Erythroblast (primary cell): ENCODE measurements around the gene CNIH1.
A peak's percentile ranks its signal among the peaks of the same experiment; 100 is the strongest.
"Not testable (repeated sequence)": the region's sequence is repeated elsewhere in the genome, so short reads cannot be mapped to it uniquely, and the experiment has no call there.

Source experiments
- DNase-seq, 2 experiments: peaks; one replicate each; lab custom pipeline; 2025; lab: John Stamatoyannopoulos, UW
- GATA1 ChIP-seq: IDR thresholded peaks from 2 replicates; pipeline ENCODE4 v1.6.1; 2011; ENCODE audit warnings: low read depth, mild to moderate bottlenecking, control low read depth, low read length, moderate library complexity
- POLR2A ChIP-seq: IDR thresholded peaks from 2 replicates; pipeline ENCODE4 v1.6.1; 2011; ENCODE audit warnings: mild to moderate bottlenecking, low read length

CNIH1 gene

GRCh38 chr14:54455363-54455762, 14.2 kb upstream of the CNIH1 start:
- no peak for DNase-seq
- TF ChIP-seq POLR2A, result no peak
- TF ChIP-seq GATA1, result no peak

- DNase-seq, result not testable (repeated sequence)
Measured at GRCh38 chr14:54453990-54454389, 12.8 kb upstream of the CNIH1 start.

GRCh38 chr14:54453252-54453651, 12.1 kb upstream of the CNIH1 start:
- DNase-seq, result no peak
- TF ChIP-seq POLR2A (no peak), GATA1 (no peak)

- TF ChIP-seq POLR2A (no peak), GATA1 (no peak)
- no peak for DNase-seq
Measured at GRCh38 chr14:54451961-54452360, 10.8 kb upstream of the CNIH1 start.

- DNase-seq, result no peak
- TF ChIP-seq POLR2A, result no peak
- TF ChIP-seq GATA1, result no peak
Measured at GRCh38 chr14:54451121-54451601, 10.0 kb upstream of the CNIH1 start.

GRCh38 chr14:54450535-54450934, 9.4 kb upstream of the CNIH1 start:
- TF ChIP-seq POLR2A, result no peak
- no peak for TF ChIP-seq GATA1

GRCh38 chr14:54447231-54447692, 6.1 kb upstream of the CNIH1 start:
- TF ChIP-seq POLR2A, result no peak
- TF ChIP-seq GATA1, result no peak
- DNase-seq, result peak in 1 of 2 experiments; percentile 31

More at GRCh38 chr14:54450535-54450934, 9.4 kb upstream of the CNIH1 start:
- no peak for DNase-seq

- DNase-seq, result peak; percentile 14 to 36
- TF ChIP-seq GATA1 (no peak), POLR2A (no peak)
Measured at GRCh38 chr14:54446161-54446693, 5.1 kb upstream of the CNIH1 start.

- TF ChIP-seq GATA1, result no peak
- no peak for TF ChIP-seq POLR2A
- no peak for DNase-seq
Measured at GRCh38 chr14:54444681-54445080, 3.5 kb upstream of the CNIH1 start.

- DNase-seq, result no peak
Measured at GRCh38 chr14:54443981-54444380, 2.8 kb upstream of the CNIH1 start.

GRCh38 chr14:54442961-54443360, 1.8 kb upstream of the CNIH1 start:
- DNase-seq, result not testable (repeated sequence)

More at GRCh38 chr14:54443981-54444380, 2.8 kb upstream of the CNIH1 start:
- no peak for TF ChIP-seq GATA1
- no peak for TF ChIP-seq POLR2A

GRCh38 chr14:54440476-54440872, 700 bp downstream of the CNIH1 start:
- TF ChIP-seq POLR2A (no peak), GATA1 (no peak)

GRCh38 chr14:54440037-54440436, 1.1 kb downstream of the CNIH1 start:
- TF ChIP-seq POLR2A (no peak), GATA1 (no peak)
- peak; percentile 38 to 70 for DNase-seq

More at GRCh38 chr14:54440476-54440872, 700 bp downstream of the CNIH1 start:
- no peak for DNase-seq

- DNase-seq, result no peak
- TF ChIP-seq GATA1 (no peak), POLR2A (no peak)
Measured at GRCh38 chr14:54438703-54439102, 2.5 kb downstream of the CNIH1 start.

- DNase-seq, result not testable (repeated sequence)
Measured at GRCh38 chr14:54437954-54438353, 3.2 kb downstream of the CNIH1 start.
